ENCODE results near the gene FRS3.

Gene FRS3

GRCh38 chr6:41741625-41742490 lies 37.8 kb downstream of the FRS3 start:
- no peak for DNase-seq (ENCODE audit: low read depth, low spot score)

GRCh38 chr6:41740366-41741162 lies 39.1 kb downstream of the FRS3 start:
- DNase-seq (ENCODE audit: low read depth, low spot score) = no peak

GRCh38 chr6:41739041-41739440 lies 40.7 kb downstream of the FRS3 start:
- DNase-seq (ENCODE audit: low read depth, low spot score) = no peak

GRCh38 chr6:41737591-41738130 lies 42.0 kb downstream of the FRS3 start:
- DNase-seq (ENCODE audit: low read depth, low spot score) = no peak

- no peak for DNase-seq (ENCODE audit: low read depth, low spot score)
Measured at GRCh38 chr6:41736800-41737555, 42.7 kb downstream of the FRS3 start.

GRCh38 chr6:41736186-41736733 lies 43.4 kb downstream of the FRS3 start:
- DNase-seq (ENCODE audit: low read depth, low spot score) = no peak

- peak; percentile 57 for DNase-seq (ENCODE audit: low read depth, low spot score)
Measured at GRCh38 chr6:41735427-41736185, 44.1 kb downstream of the FRS3 start, which contains the start of gene TFEB. TSS of gene TFEB (minus strand) at chr6:41735608. CDS start at chr6:41691213, 44,395 bp downstream.

GRCh38 chr6:41734666-41735426 lies 44.9 kb downstream of the FRS3 start:
- DNase-seq (ENCODE audit: low read depth, low spot score) = peak; percentile 57

- DNase-seq (ENCODE audit: low read depth, low spot score) = peak; percentile 32
Measured at GRCh38 chr6:41733707-41734665, 45.7 kb downstream of the FRS3 start.

- no peak for DNase-seq (ENCODE audit: low read depth, low spot score)
Measured at GRCh38 chr6:41733360-41733706, 46.4 kb downstream of the FRS3 start.

GRCh38 chr6:41732591-41733359 lies 46.9 kb downstream of the FRS3 start:
- DNase-seq (ENCODE audit: low read depth, low spot score) = no peak

- no peak for DNase-seq (ENCODE audit: low read depth, low spot score)
Measured at GRCh38 chr6:41732149-41732548, 47.6 kb downstream of the FRS3 start.

- no peak for DNase-seq (ENCODE audit: low read depth, low spot score)
Measured at GRCh38 chr6:41731561-41732086, 48.1 kb downstream of the FRS3 start.

- DNase-seq (ENCODE audit: low read depth, low spot score) = no peak
Measured at GRCh38 chr6:41730531-41731436, 48.9 kb downstream of the FRS3 start.

GRCh38 chr6:41729624-41730023 lies 50.1 kb downstream of the FRS3 start:
- DNase-seq (ENCODE audit: low read depth, low spot score) = no peak

GRCh38 chr6:41728954-41729353 lies 50.7 kb downstream of the FRS3 start:
- DNase-seq (ENCODE audit: low read depth, low spot score) = no peak
